GM15510 (cell line): ENCODE measurements around the gene FAM47B.

ENCODE experiments used
- POLR2A ChIP-seq: IDR thresholded peaks from 3 replicates; pipeline ENCODE4 v1.6.1; 2011; ENCODE audit warnings: borderline replicate concordance; ENCODE audit not compliant: insufficient read length; ENCODE audit errors: extremely low read depth

The FAM47B gene

DNA sequence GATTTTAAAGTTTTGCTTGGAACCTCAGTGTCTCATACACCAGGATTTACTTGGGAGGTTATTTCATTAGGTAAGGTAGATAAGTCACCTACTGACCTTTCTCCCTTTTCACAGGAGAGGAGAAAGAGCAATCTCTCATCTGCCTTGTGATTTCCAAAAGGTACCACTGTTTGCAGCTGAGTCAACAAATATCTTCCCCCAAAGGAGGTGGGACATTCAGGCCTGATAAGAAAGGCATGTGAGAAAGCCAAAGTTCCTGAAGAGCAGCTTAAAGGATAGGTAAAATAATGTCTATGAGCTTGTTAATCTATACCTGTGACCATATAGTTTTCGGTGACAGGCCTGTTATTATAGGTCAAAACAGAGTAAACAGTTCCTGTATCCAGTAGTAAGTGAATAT is 45.0 kb downstream of the FAM47B start:
- TF ChIP-seq POLR2A = no peak
